Measurements from ENCODE around the gene GPR18.

DNA sequence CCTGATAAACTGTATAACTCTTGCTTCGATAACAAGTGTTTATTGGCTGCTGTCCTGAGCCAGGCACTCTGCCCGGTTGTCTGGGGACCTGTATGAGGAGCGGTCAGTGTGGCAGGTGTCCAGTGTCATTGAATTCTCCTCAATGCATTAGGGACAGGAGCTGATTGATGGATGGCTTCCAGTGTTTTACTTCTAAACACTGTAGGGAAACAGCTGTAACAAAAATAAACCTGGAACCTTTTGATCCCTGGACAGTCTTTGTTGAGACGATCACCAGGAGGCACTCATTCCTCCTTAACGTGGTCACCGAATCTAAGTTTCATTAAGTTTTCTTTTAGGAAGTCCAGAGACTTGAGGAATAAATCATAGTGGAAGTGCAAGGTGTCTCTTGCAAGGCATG is 39.6 kb downstream of the GPR18 start:
- TF ChIP-seq, protein P1, sequence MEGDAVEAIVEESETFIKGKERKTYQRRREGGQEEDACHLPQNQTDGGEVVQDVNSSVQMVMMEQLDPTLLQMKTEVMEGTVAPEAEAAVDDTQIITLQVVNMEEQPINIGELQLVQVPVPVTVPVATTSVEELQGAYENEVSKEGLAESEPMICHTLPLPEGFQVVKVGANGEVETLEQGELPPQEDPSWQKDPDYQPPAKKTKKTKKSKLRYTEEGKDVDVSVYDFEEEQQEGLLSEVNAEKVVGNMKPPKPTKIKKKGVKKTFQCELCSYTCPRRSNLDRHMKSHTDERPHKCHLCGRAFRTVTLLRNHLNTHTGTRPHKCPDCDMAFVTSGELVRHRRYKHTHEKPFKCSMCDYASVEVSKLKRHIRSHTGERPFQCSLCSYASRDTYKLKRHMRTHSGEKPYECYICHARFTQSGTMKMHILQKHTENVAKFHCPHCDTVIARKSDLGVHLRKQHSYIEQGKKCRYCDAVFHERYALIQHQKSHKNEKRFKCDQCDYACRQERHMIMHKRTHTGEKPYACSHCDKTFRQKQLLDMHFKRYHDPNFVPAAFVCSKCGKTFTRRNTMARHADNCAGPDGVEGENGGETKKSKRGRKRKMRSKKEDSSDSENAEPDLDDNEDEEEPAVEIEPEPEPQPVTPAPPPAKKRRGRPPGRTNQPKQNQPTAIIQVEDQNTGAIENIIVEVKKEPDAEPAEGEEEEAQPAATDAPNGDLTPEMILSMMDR (conservative IDR thresholded peaks at IDR 0.05 in 1 of 2, IDR thresholded peaks at IDR 0.05 in 1 of 2; ENCODE audit: low read depth in 1 of 2, low read length in 2 of 2): no peak
- no peak for TF ChIP-seq EZH2 (IDR thresholded peaks at IDR 0.05; ENCODE audit: low read length, missing control alignments)

All from fibroblast of lung (primary cell).